GM04503 (cell line): ENCODE results near the gene AIF1L.

Experiments used
- DNase-seq: peaks from one replicate; pipeline ENCODE4 v3.0.0-alpha.2; 2012; ENCODE audit warnings: low read depth

Gene AIF1L

GRCh38 chr9:131167936-131168335 is 71.6 kb downstream of the AIF1L start:
- DNase-seq, result no peak

- DNase-seq, result no peak
Measured at GRCh38 chr9:131169563-131170240, 73.4 kb downstream of the AIF1L start.
